ENCODE results near the gene IVD. TPM values are rescaled to one million over a fixed set of nuclear protein-coding genes. Genes with fewer than 3 reads are reported as not detected.

Gene IVD
- total RNA-seq, 1 experiment from 2014 or later = 58.9 TPM

DNA sequence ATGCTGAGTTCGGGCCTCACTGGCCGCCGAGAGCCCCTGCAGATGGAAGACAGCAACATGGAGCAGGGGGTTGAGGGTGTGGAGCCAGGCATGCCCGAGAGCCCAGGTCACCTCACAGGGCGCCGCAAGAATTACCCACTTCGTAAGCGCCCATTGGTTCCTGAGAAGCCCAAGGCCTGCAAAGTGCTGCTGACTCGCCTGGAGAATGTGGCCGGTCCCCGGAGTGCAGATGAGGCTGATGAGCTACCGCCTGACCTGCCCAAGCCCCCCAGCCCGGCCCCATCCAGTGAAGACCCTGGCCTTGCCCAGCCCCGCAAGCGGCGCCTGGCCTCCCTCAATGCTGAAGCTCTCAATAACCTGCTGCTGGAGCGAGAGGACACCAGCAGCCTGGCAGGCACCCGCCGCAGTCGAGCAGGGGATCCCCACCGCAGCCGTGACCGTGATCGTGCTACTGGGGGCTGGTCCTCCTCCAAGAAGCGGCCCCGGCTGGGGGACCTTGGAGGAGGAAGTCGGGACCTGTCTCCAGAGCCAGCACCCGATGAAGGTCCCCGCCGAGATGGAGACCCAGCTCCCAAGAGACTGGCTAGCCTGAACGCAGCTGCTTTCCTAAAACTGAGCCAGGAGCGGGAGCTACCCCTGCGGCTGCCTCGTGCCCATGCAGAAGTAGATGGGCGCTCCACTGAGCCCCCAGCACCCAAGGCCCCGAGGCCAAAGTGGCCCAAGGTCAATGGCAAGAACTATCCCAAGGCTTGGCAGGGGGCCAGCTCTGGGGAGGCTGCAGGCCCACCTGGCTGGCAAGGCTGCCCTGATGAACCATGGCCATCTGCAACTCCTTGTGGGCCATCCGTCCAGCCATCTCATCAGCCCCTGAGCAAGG is 53.1 kb downstream of the IVD start:
- TF ChIP-seq EZH2 (IDR thresholded peaks at IDR 0.05; ENCODE audit: low read length, unreplicated experiment) (no peak), EZH2phosphoT487 (IDR thresholded peaks at IDR 0.05; ENCODE audit: borderline replicate concordance, low read length) (no peak)
- TF ChIP-seq, protein P1, sequence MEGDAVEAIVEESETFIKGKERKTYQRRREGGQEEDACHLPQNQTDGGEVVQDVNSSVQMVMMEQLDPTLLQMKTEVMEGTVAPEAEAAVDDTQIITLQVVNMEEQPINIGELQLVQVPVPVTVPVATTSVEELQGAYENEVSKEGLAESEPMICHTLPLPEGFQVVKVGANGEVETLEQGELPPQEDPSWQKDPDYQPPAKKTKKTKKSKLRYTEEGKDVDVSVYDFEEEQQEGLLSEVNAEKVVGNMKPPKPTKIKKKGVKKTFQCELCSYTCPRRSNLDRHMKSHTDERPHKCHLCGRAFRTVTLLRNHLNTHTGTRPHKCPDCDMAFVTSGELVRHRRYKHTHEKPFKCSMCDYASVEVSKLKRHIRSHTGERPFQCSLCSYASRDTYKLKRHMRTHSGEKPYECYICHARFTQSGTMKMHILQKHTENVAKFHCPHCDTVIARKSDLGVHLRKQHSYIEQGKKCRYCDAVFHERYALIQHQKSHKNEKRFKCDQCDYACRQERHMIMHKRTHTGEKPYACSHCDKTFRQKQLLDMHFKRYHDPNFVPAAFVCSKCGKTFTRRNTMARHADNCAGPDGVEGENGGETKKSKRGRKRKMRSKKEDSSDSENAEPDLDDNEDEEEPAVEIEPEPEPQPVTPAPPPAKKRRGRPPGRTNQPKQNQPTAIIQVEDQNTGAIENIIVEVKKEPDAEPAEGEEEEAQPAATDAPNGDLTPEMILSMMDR (conservative IDR thresholded peaks at IDR 0.05; ENCODE audit: low read depth, low read length) = no peak
- CTCF ChIA-PET = no interaction called here
- Histone ChIP-seq H4K20me1 (ENCODE audit: low read length) (peaks cover 7% of the 10 kb centered on the region; the same call in 1 of the 2 replicates), H3K27me3 (ENCODE audit: low read length) (no peaks in the 10 kb centered on the region), H3K9me2 (replicated peaks; ENCODE audit: low read length) (no peaks in the 10 kb centered on the region), H3F3A (ENCODE audit: low read length, unreplicated experiment) (no peaks in the 10 kb centered on the region), H3K9ac (ENCODE audit: low read length) (no peak overlapping the region), H3K4me2 (ENCODE audit: low read length) (no peak overlapping the region), H3K4me3 (ENCODE audit: low read length) (no peak overlapping the region), H3K4me1 (ENCODE audit: insufficient read depth, low read length) (peaks cover 19% of the 10 kb centered on the region), H3K27ac (ENCODE audit: low read length) (no peak overlapping the region), H3K9me3 (ENCODE audit: low read length) (no peaks in the 10 kb centered on the region), H3K36me3 (ENCODE audit: low read depth, low read length) (peaks cover 3% of the 10 kb centered on the region; the same call in 1 of the 2 replicates), H3K79me2 (ENCODE audit: low read length) (peaks cover 44% of the 10 kb centered on the region), H2AFZ (ENCODE audit: low read length) (no peak overlapping the region)
- BruUV-seq (replicated peaks) = TSS peak; percentile 25
- intact Hi-C loops (cut with micrococcal nuclease) = no loop called here
- DNase-seq (no peak), ATAC-seq (no peak)
- POLR2A ChIA-PET (ENCODE audit: unreplicated experiment) = no interaction called here

DNA sequence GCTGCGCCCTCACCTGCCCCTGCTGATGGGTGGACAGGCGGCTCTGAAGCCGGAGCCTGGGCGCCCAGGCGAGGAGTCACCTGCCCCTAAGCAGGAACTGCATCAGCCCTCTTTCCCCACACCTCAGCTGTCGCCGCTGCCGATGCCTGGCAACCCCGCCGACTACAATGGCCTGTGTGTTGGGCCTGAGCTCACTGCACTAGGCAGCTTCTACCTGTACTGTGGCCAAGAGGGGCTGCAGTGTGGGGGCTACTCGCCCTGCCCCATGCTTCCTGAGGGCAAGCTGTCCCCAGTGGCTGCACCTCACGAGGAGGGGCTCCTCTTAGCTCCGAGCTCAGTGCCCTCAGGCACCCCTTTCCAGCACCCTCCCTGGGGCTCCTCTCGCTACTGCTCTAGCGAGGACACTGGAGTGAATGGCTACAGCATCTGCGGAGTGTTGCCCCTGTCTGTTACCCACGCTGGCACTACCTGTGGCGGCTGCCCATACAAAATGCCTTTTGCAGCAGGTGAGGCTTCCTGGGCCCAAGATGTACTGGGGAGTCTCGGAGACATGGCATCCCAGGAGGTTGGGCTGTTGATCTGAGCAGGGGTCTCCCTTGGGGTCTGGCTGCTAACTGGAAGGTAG is 53.9 kb downstream of the IVD start:
- Histone ChIP-seq H3K4me3 (ENCODE audit: low read length) (no peak overlapping the region), H3K9me3 (ENCODE audit: low read length) (no peaks in the 10 kb centered on the region), H3K79me2 (ENCODE audit: low read length) (peaks cover 37% of the 10 kb centered on the region), H3K27ac (ENCODE audit: low read length) (no peak overlapping the region), H3F3A (ENCODE audit: low read length, unreplicated experiment) (no peaks in the 10 kb centered on the region), H3K4me2 (ENCODE audit: low read length) (no peak overlapping the region), H3K36me3 (ENCODE audit: low read depth, low read length) (peaks cover 8% of the 10 kb centered on the region; the same call in 1 of the 2 replicates), H3K9ac (ENCODE audit: low read length) (no peak overlapping the region), H4K20me1 (ENCODE audit: low read length) (peaks cover 4% of the 10 kb centered on the region; the same call in 1 of the 2 replicates), H3K4me1 (ENCODE audit: insufficient read depth, low read length) (peaks cover 12% of the 10 kb centered on the region), H3K27me3 (ENCODE audit: low read length) (no peaks in the 10 kb centered on the region), H2AFZ (ENCODE audit: low read length) (no peak overlapping the region), H3K9me2 (replicated peaks; ENCODE audit: low read length) (no peaks in the 10 kb centered on the region)
- ChIA-PET POLR2A (ENCODE audit: unreplicated experiment) (no interaction called here), CTCF (no interaction called here)
- BruUV-seq (replicated peaks) = no TSS peak
- TF ChIP-seq, protein P1 (conservative IDR thresholded peaks at IDR 0.05; ENCODE audit: low read depth, low read length) = no peak
- TF ChIP-seq EZH2phosphoT487 (IDR thresholded peaks at IDR 0.05; ENCODE audit: borderline replicate concordance, low read length) = no peak
- TF ChIP-seq EZH2 (IDR thresholded peaks at IDR 0.05; ENCODE audit: low read length, unreplicated experiment) = no peak
- ATAC-seq = no peak
- intact Hi-C loops (cut with micrococcal nuclease) = no loop called here
- no peak for DNase-seq

Data from PC-3 (cell line).